Hepatocyte (in vitro differentiated cells): Measurements from ENCODE around the gene DPP8. TPM values are rescaled to one million over a fixed set of nuclear protein-coding genes. Genes with fewer than 3 reads are reported as not detected.
A peak's percentile ranks its signal among the peaks of the same experiment; 100 is the strongest.

Source experiments
- DNase-seq: peaks from one replicate; pipeline ENCODE4 v3.0.0-alpha.2; 2016; ENCODE audit warnings: low spot score
- H2AFZ ChIP-seq: fragments of 200-600 bp; sonication (generic); 2 replicates; pipeline ENCODE4 v1.6.0; 2016; ENCODE audit warnings: antibody characterized with exemption, mild to moderate bottlenecking
- H3K27ac ChIP-seq: fragments of 200-600 bp; sonication (generic); 2 replicates; pipeline ENCODE4 v1.5.1; 2016; ENCODE audit warnings: mild to moderate bottlenecking
- H3K27me3 ChIP-seq: fragments of 200-600 bp; sonication (generic); 2 replicates; pipeline ENCODE4 v1.6.1; 2016
- H3K36me3 ChIP-seq: fragments of 200-600 bp; sonication (generic); replicated peaks from 2 replicates; pipeline ENCODE4 v1.5.1; 2016; ENCODE audit warnings: low read depth; ENCODE audit not compliant: insufficient read depth
- H3K4me1 ChIP-seq: fragments of 200-600 bp; sonication (generic); 2 replicates; pipeline ENCODE4 v1.5.1; 2016; ENCODE audit warnings: mild to moderate bottlenecking, moderate library complexity; ENCODE audit not compliant: insufficient read depth
- H3K4me2 ChIP-seq: fragments of 200-600 bp; sonication (generic); 2 replicates; pipeline ENCODE4 v1.6.0; 2016
- H3K4me3 ChIP-seq: fragments of 200-600 bp; sonication (generic); 2 replicates; pipeline ENCODE4 v1.5.1; 2016; ENCODE audit warnings: mild to moderate bottlenecking
- H3K79me2 ChIP-seq: fragments of 200-600 bp; sonication (generic); 2 replicates; pipeline ENCODE4 v1.6.0; 2017; ENCODE audit warnings: mild to moderate bottlenecking
- H3K9me2 ChIP-seq: fragments of 200-600 bp; sonication (generic); replicated peaks from 2 replicates; pipeline ENCODE4 v1.6.0; 2017; ENCODE audit warnings: mild to moderate bottlenecking; ENCODE audit not compliant: insufficient read depth
- H3K9me3 ChIP-seq: fragments of 200-600 bp; sonication (generic); 2 replicates; pipeline ENCODE4 v1.5.1; 2016; ENCODE audit warnings: low read depth, mild to moderate bottlenecking
- H4K20me1 ChIP-seq: fragments of 200-600 bp; sonication (generic); 2 replicates; pipeline ENCODE4 v1.6.0; 2016; ENCODE audit warnings: mild to moderate bottlenecking; ENCODE audit not compliant: insufficient read depth, poor library complexity, severe bottlenecking
- EZH2 ChIP-seq: fragments of 200-600 bp; sonication (generic); IDR thresholded peaks from 2 replicates; pipeline ENCODE4 v1.6.1; 2016; ENCODE audit warnings: antibody characterized with exemption, mild to moderate bottlenecking, borderline replicate concordance
- EZH2phosphoT487 ChIP-seq: fragments of 200-600 bp; sonication (generic); IDR thresholded peaks from one replicate; pipeline ENCODE4 v1.6.1; 2018; ENCODE audit warnings: antibody characterized with exemption, mild to moderate bottlenecking, low read depth, moderate library complexity; ENCODE audit not compliant: unreplicated experiment, severe bottlenecking
- WGBS: methylation state at CpG from one replicate; pipeline ENCODE4 v1.1.6; 2016; ENCODE audit warnings: low lambda C conversion rate; ENCODE audit errors: missing lambda C conversion rate; 5-methylcytosine and 5-hydroxymethylcytosine counted together
- polyA plus RNA-seq: library from polyadenylated mRNA; unstranded; fragments of >200 nt; fragmentation: Nextera tagmentation; extraction: Ambion mirVana; gene quantifications from 2 replicates; pipeline ENCODE4 v1.2.1, GENCODE V29; 2016
- total RNA-seq: library from RNA; depleted of rRNA; stranded (reverse); fragments of >200 nt; gene quantifications from 2 replicates; pipeline ENCODE4 v1.2.3, GENCODE V29; 2014
- TF ChIP-seq, protein P1 (sequence below): fragments of 200-600 bp; sonication (generic); IDR thresholded peaks from 2 replicates; pipeline ENCODE4 v1.5.1; 2016; ENCODE audit warnings: antibody characterized with exemption, mild to moderate bottlenecking; ENCODE audit not compliant: poor library complexity

DPP8 gene
- total and polyA plus RNA-seq, 2 experiments from 2014 or later: 23.3 to 25.3 TPM

GRCh38 chr15:65406424-65407000 lies 111.0 kb downstream of the DPP8 start:
- Histone ChIP-seq H3K27me3 (no peaks in the 10 kb centered on the region), H3K79me2 (no peaks in the 10 kb centered on the region), H2AFZ (no peak overlapping the region), H3K9me2 (no peaks in the 10 kb centered on the region), H3K4me2 (peak overlapping the region; percentile 26), H3K4me1 (peaks cover 13% of the 10 kb centered on the region), H3K36me3 (no peaks in the 10 kb centered on the region), H3K9me3 (no peaks in the 10 kb centered on the region), H3K27ac (peak overlapping the region; percentile 60), H4K20me1 (no peaks in the 10 kb centered on the region), H3K4me3 (no peak overlapping the region)
- TF ChIP-seq, protein P1, sequence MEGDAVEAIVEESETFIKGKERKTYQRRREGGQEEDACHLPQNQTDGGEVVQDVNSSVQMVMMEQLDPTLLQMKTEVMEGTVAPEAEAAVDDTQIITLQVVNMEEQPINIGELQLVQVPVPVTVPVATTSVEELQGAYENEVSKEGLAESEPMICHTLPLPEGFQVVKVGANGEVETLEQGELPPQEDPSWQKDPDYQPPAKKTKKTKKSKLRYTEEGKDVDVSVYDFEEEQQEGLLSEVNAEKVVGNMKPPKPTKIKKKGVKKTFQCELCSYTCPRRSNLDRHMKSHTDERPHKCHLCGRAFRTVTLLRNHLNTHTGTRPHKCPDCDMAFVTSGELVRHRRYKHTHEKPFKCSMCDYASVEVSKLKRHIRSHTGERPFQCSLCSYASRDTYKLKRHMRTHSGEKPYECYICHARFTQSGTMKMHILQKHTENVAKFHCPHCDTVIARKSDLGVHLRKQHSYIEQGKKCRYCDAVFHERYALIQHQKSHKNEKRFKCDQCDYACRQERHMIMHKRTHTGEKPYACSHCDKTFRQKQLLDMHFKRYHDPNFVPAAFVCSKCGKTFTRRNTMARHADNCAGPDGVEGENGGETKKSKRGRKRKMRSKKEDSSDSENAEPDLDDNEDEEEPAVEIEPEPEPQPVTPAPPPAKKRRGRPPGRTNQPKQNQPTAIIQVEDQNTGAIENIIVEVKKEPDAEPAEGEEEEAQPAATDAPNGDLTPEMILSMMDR: no peak
- TF ChIP-seq EZH2 (no peak), EZH2phosphoT487 (no peak)
- WGBS: 51% methylated on average over 10 of the region's 10 CpGs
- no peak for DNase-seq

DNA sequence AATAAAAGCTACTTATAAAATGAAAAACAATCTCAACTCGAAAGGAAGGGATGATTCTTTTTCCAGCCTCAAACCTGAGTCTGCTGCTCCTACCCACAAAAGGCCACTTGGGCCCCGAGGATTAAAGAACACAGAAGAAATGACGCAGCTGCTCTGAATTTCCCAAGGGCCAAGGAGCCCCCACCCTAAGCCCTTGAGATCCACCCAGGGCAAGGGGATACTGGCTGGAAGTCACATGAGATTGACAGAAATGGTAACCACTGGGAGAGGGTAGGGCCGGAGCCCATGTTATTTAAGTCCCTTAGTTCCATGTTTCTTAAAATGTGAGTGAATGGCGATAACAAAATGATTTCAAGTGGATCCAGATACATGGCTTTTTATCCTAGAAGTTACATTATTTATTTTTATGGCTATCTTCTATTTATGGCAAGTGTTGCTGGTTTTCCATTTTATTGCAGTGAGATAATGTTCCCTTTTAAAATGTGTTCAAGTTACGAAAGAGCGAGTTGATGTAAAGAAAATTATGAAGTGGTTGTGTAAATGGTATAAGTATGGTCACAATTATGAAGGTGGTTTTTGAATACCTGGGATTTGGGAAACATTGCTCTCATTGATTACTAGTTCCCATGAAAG lies 111.6 kb downstream of the DPP8 start:
- no peaks in the 10 kb centered on the region for H3K9me3 ChIP-seq
- H3K36me3 ChIP-seq: no peaks in the 10 kb centered on the region
- no peak for DNase-seq
- H3K9me2 ChIP-seq: no peaks in the 10 kb centered on the region
- H3K4me3 ChIP-seq: no peak overlapping the region
- H3K27ac ChIP-seq: peak overlapping the region; percentile 60
- H4K20me1 ChIP-seq: no peaks in the 10 kb centered on the region
- H2AFZ ChIP-seq: no peak overlapping the region
- H3K4me2 ChIP-seq: peak overlapping the region; percentile 35
- H3K27me3 ChIP-seq: no peaks in the 10 kb centered on the region
- H3K79me2 ChIP-seq: no peaks in the 10 kb centered on the region
- WGBS: 54% methylated on average over 7 of the region's 7 CpGs
- H3K4me1 ChIP-seq: peaks cover 13% of the 10 kb centered on the region
- TF ChIP-seq EZH2phosphoT487 (no peak), EZH2 (no peak)
- TF ChIP-seq, protein P1: no peak

- Histone ChIP-seq H3K27ac (no peak overlapping the region), H3K9me2 (no peaks in the 10 kb centered on the region), H3K9me3 (no peaks in the 10 kb centered on the region), H2AFZ (no peak overlapping the region), H3K27me3 (no peaks in the 10 kb centered on the region), H3K4me3 (no peak overlapping the region), H4K20me1 (no peaks in the 10 kb centered on the region), H3K4me1 (peaks cover 13% of the 10 kb centered on the region), H3K36me3 (no peaks in the 10 kb centered on the region), H3K79me2 (no peaks in the 10 kb centered on the region), H3K4me2 (no peak overlapping the region)
- 87% methylated on average over 6 of the region's 6 CpGs for WGBS
- TF ChIP-seq EZH2phosphoT487: no peak
- TF ChIP-seq, protein P1: no peak
- no peak for TF ChIP-seq EZH2
- no peak for DNase-seq
Observed at GRCh38 chr15:65404186-65404872, 113.2 kb downstream of the DPP8 start.
